Keratinocyte (primary cell): ENCODE data around the gene DENND4A. TPM values are rescaled to one million over a fixed set of nuclear protein-coding genes. Genes with fewer than 3 reads are reported as not detected.
"Not testable (repeated sequence)": the region's sequence is repeated elsewhere in the genome, so short reads cannot be mapped to it uniquely, and the experiment has no call there.

Experiments
- DNase-seq: peaks from one replicate; pipeline ENCODE4 v3.0.0-alpha.2; 2011; ENCODE audit warnings: low read depth, missing footprints, low spot score
- FAIRE-seq: peaks from 2 replicates; lab custom pipeline; 2011; peaks lifted over from hg19 to GRCh38; lab: Jason Lieb, UNC
- H2AFZ ChIP-seq: 2 replicates; pipeline ENCODE4 v1.6.0; 2012; ENCODE audit warnings: low read length, control low read depth, inconsistent platforms; ENCODE audit not compliant: control insufficient read depth
- H3K27ac ChIP-seq: 2 replicates; pipeline ENCODE4 v1.5.1; 2011; ENCODE audit warnings: low read length; ENCODE audit not compliant: control insufficient read depth, insufficient read depth
- H3K27me3 ChIP-seq: 3 replicates; pipeline ENCODE4 v1.6.0; 2011; ENCODE audit warnings: low read length; ENCODE audit not compliant: control insufficient read depth, insufficient read depth; ENCODE audit errors: extremely low read depth
- H3K36me3 ChIP-seq, 2 experiments: 2 replicates in 1 of 2; 3 replicates in 1 of 2; pipeline ENCODE4 v1.5.1; 2011; ENCODE audit warnings: low read length in 2 of 2, mild to moderate bottlenecking in 1 of 2; ENCODE audit not compliant: control insufficient read depth in 2 of 2, insufficient read depth in 2 of 2; ENCODE audit errors: extremely low read depth in 1 of 2
- H3K4me1 ChIP-seq: 3 replicates; pipeline ENCODE4 v1.5.1; 2011; ENCODE audit warnings: low read length; ENCODE audit not compliant: control insufficient read depth, insufficient read depth; ENCODE audit errors: extremely low read depth
- H3K4me2 ChIP-seq: 3 replicates; pipeline ENCODE4 v1.6.0; 2011; ENCODE audit warnings: low read depth, low read length; ENCODE audit not compliant: control insufficient read depth, insufficient read depth; ENCODE audit errors: extremely low read depth
- H3K4me3 ChIP-seq, 3 experiments: fragments of 200-600 bp in 1 of 3; sonication (generic) in 1 of 3; 2 replicates in 2 of 3; 3 replicates in 1 of 3; pipeline ENCODE4 v1.5.1; 2011 to 2016; ENCODE audit warnings: low read length in 3 of 3, mild to moderate bottlenecking in 3 of 3, control low read depth in 2 of 3, inconsistent platforms in 1 of 3, low read depth in 1 of 3, mixed read lengths in 1 of 3, mixed run types in 1 of 3, moderate library complexity in 1 of 3; ENCODE audit not compliant: control insufficient read depth in 2 of 3, insufficient read depth in 2 of 3; ENCODE audit errors: extremely low read depth in 1 of 3
- H3K79me2 ChIP-seq: 2 replicates; pipeline ENCODE4 v1.6.0; 2012; ENCODE audit warnings: low read length; ENCODE audit not compliant: control insufficient read depth, insufficient read depth
- H3K9ac ChIP-seq: 3 replicates; pipeline ENCODE4 v1.6.0; 2011; ENCODE audit warnings: low read length; ENCODE audit not compliant: control insufficient read depth, insufficient read depth; ENCODE audit errors: extremely low read depth
- H3K9me1 ChIP-seq: 3 replicates; pipeline ENCODE4 v1.6.0; 2011; ENCODE audit warnings: low read length; ENCODE audit not compliant: control insufficient read depth, insufficient read depth; ENCODE audit errors: extremely low read depth
- H3K9me3 ChIP-seq: 2 replicates; pipeline ENCODE4 v1.5.1; 2012; ENCODE audit warnings: low read depth, low read length; ENCODE audit not compliant: control insufficient read depth
- H4K20me1 ChIP-seq: 3 replicates; pipeline ENCODE4 v1.6.0; 2011; ENCODE audit warnings: low read length; ENCODE audit not compliant: control insufficient read depth, insufficient read depth; ENCODE audit errors: extremely low read depth
- EZH2 ChIP-seq: IDR thresholded peaks from one replicate; pipeline ENCODE4 v1.6.1; 2012; ENCODE audit warnings: inconsistent platforms, mild to moderate bottlenecking, low read length, moderate library complexity
- dilution Hi-C: fragments of 300-500 bp; cut with MboI; formaldehyde crosslinking; loops from one replicate; pipeline ENCODE4 v1.7.0; 2020; ENCODE audit warnings: low sequenced_read_pairs; ENCODE audit not compliant: extremely low pct_ligation_motif_present
- polyA plus RNA-seq, 5 experiments: library from polyadenylated mRNA; depleted of rRNA in 3 of 5; stranded (reverse) in 3 of 5; stranded (forward) in 1 of 5; unstranded in 1 of 5; fragments of >200 nt; gene quantifications; 1 replicate in 1 of 5; 2 replicates in 3 of 5; 3 replicates in 1 of 5; pipeline versions ENCODE4 v1.2.1 to v1.2.3, GENCODE V29; 2011 to 2012; ENCODE audit warnings: missing spikeins in 2 of 5, low read depth in 1 of 5, low replicate concordance in 1 of 5
- TF ChIP-seq, protein P1 (sequence below), 3 experiments: IDR thresholded peaks in 1 of 3; conservative IDR thresholded peaks in 1 of 3; optimal IDR thresholded peaks in 1 of 3; 2 replicates in 2 of 3; 3 replicates in 1 of 3; pipeline versions ENCODE3 to v1.5.1; 2011; ENCODE audit warnings: low read length in 3 of 3, mild to moderate bottlenecking in 3 of 3, moderate library complexity in 2 of 3, control low read depth in 1 of 3, inconsistent platforms in 1 of 3; ENCODE audit not compliant: insufficient read depth in 2 of 3; ENCODE audit errors: extremely low read depth in 1 of 3

Gene DENND4A
- polyA plus RNA-seq, 1 donor (not counting 4 experiments of a cell fraction or from before 2014, with no cell fraction given): 10.0 TPM

DNA sequence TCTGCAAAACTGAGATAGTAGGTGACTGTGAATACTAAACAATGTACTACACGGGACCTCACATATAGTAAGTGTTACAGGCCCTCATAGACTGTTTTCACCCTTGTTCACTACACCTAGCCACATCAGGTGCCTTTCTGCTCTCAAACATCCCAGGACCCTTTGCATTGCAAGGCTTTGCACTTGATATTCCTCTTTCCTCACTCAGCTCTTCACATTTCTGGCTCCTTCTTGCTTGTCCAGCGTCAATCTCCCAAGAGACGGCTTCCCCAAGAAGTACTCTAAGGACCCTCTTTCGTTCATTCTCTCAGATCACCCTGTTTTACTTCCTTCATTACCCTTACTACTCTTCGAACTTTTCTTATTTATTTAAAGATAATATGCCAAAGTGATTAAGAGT is 10.0 kb downstream of the DENND4A start:
- Histone ChIP-seq H3K9ac (no peak overlapping the region), H3K9me1 (no peaks in the 10 kb centered on the region), H3K4me2 (no peak overlapping the region), H3K4me3 (no peak overlapping the region), H2AFZ (no peak overlapping the region), H4K20me1 (no peaks in the 10 kb centered on the region), H3K79me2 (peaks cover 14% of the 10 kb centered on the region), H3K4me1 (peaks cover 3% of the 10 kb centered on the region), H3K27me3 (no peaks in the 10 kb centered on the region), H3K36me3 (no peaks in the 10 kb centered on the region), H3K27ac (no peak overlapping the region), H3K9me3 (no peaks in the 10 kb centered on the region)
- dilution Hi-C loops: no loop called here
- no peak for DNase-seq
- TF ChIP-seq, protein P1, sequence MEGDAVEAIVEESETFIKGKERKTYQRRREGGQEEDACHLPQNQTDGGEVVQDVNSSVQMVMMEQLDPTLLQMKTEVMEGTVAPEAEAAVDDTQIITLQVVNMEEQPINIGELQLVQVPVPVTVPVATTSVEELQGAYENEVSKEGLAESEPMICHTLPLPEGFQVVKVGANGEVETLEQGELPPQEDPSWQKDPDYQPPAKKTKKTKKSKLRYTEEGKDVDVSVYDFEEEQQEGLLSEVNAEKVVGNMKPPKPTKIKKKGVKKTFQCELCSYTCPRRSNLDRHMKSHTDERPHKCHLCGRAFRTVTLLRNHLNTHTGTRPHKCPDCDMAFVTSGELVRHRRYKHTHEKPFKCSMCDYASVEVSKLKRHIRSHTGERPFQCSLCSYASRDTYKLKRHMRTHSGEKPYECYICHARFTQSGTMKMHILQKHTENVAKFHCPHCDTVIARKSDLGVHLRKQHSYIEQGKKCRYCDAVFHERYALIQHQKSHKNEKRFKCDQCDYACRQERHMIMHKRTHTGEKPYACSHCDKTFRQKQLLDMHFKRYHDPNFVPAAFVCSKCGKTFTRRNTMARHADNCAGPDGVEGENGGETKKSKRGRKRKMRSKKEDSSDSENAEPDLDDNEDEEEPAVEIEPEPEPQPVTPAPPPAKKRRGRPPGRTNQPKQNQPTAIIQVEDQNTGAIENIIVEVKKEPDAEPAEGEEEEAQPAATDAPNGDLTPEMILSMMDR (optimal IDR thresholded peaks at IDR 0.05 in 1 of 3, IDR thresholded peaks at IDR 0.05 in 1 of 3, conservative IDR thresholded peaks at IDR 0.05 in 1 of 3; ENCODE audit: extremely low read depth in 1 of 3, insufficient read depth in 2 of 3, low read length in 3 of 3): no peak
- no peak for TF ChIP-seq EZH2
- no peak for FAIRE-seq

DNA sequence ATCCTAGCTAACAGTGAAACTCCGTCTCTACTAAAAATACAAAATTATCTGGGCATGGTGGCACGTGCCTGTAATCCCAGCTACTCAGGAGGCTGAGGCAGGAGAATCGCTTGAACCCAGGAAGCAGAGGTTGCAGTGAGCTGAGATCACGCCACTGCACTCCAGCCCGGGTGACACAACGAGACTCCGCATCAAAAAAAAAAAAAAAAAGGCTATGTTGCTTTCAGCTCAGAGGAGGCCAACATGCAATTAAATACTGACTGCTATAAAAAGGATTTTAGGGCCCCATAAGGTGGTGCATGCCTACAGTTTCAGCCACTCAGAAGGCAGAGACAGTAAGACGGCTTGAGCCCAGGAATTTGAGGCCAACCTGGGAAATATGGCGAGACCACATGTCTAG is 13.4 kb downstream of the DENND4A start:
- DNase-seq, H3K9me3 ChIP-seq, H3K27ac ChIP-seq, FAIRE-seq, dilution Hi-C loops, H3K9me1 ChIP-seq, H3K36me3 ChIP-seq, H3K9ac ChIP-seq, H3K4me2 ChIP-seq, H3K79me2 ChIP-seq, H3K4me1 ChIP-seq, H3K4me3 ChIP-seq, H4K20me1 ChIP-seq, H2AFZ ChIP-seq, H3K27me3 ChIP-seq: not testable (repeated sequence)

DNA sequence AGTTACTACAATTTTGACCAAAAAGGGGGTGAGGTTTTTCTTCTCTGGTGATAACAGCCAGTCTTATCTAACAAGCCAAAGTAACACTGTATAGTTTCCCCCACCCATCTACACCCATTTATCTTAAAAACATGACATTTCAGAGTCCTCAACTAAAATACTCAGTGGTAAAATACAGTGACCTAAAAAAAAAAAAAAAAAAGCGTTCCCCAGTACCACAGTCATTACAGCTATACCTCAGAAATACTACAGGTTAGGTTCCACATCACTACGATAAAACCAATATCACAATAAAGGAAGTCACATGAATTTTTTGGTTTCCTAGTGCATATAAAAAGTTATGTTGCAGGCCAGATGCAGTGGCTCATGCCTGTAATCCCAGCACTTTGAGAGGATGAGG is 13.8 kb downstream of the DENND4A start:
- FAIRE-seq (no peak), DNase-seq (no peak)
- Histone ChIP-seq H3K4me1 (no peaks in the 10 kb centered on the region), H2AFZ (no peak overlapping the region), H3K36me3 (no peaks in the 10 kb centered on the region), H3K27ac (no peak overlapping the region), H4K20me1 (no peaks in the 10 kb centered on the region), H3K9me3 (no peaks in the 10 kb centered on the region), H3K79me2 (peaks cover 4% of the 10 kb centered on the region), H3K9ac (no peak overlapping the region), H3K4me3 (no peak overlapping the region), H3K27me3 (no peaks in the 10 kb centered on the region), H3K4me2 (no peak overlapping the region), H3K9me1 (no peaks in the 10 kb centered on the region)
- no peak for TF ChIP-seq EZH2
- TF ChIP-seq, protein P1 (optimal IDR thresholded peaks at IDR 0.05 in 1 of 3, IDR thresholded peaks at IDR 0.05 in 1 of 3, conservative IDR thresholded peaks at IDR 0.05 in 1 of 3; ENCODE audit: extremely low read depth in 1 of 3, insufficient read depth in 2 of 3, low read length in 3 of 3): no peak
- dilution Hi-C loops: no loop called here
